GM19452 (cell line): ENCODE results near the gene SCN4B.
"Not testable (repeated sequence)": the region's sequence is repeated elsewhere in the genome, so short reads cannot be mapped to it uniquely, and the experiment has no call there.

ENCODE experiments used
- ATAC-seq: cut with Tn5 transposase; IDR thresholded peaks from one replicate; pipeline ENCODE4 v1.9.1; 2021; ENCODE audit not compliant: unreplicated experiment

The SCN4B gene, protein sequence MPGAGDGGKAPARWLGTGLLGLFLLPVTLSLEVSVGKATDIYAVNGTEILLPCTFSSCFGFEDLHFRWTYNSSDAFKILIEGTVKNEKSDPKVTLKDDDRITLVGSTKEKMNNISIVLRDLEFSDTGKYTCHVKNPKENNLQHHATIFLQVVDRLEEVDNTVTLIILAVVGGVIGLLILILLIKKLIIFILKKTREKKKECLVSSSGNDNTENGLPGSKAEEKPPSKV

DNA sequence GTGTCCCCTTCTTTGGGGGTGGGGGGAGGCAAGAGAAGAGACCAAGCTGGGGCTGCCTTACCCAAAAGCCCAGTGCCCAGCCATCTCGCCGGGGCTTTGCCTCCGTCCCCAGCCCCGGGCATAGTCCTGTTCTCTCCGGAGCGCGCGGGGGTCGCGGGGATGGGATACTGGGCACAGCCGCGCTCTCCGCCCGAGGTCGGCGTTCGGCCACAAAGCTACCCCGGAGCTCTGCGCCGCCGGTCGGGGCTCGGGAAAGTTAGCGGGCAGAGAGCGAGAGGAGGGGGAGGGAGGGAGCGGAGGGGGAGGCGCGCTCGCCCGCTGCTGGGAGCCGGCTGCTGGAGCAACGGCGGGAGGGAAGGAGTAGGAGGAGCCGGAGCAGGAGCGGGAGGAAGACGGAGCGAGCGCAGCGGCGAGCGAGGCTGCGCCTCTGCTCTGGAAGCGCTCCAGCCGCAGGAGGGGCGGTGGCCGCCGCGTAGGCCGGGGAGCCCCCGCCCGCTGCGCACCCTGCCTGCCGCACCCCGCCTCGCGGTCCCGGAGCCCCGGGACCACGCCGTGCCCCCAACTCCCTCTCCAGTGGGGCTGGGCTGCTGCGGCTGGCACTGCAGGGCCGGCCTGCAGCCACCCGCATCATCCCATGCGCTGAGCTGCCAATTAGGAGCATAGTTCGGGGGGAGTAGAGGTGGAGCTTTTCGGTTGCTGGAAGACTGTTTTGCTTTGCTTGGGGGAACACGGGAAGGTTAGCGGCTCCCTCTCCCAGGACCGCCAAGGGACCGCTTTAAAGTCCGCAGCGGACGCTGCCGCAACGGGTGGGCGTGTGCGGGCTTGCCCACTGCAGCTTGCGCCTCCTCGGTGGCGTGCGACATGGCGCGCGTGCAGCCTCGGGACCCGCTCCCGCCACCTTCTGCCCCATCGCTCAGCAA, at the start of gene SCN4B:
Gene SCN4B (minus strand): TSS at position 272 of the 920 bp plus-strand sequence. CDS start 150 bp downstream, at position 122.
- no peak for ATAC-seq

DNA sequence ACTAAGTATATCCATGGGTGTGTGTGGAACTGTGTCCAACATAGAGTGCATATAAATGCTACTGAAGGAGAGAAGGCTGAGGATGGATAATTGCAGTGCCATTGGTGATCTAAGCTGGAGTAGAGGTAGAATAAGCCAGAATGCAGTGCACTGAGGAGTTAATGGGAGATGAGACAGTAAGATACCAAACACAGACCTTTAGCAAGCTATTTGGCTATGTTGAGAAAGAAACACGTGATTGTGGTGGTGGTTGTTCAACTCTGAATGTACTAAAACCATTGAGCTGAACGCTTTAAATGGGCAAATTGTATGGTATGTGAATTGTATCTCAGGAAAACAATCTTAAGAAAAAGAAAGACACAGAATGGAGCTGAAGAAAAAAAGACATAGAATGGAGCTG, 49.3 kb upstream of the SCN4B start:
- no peak for ATAC-seq

DNA sequence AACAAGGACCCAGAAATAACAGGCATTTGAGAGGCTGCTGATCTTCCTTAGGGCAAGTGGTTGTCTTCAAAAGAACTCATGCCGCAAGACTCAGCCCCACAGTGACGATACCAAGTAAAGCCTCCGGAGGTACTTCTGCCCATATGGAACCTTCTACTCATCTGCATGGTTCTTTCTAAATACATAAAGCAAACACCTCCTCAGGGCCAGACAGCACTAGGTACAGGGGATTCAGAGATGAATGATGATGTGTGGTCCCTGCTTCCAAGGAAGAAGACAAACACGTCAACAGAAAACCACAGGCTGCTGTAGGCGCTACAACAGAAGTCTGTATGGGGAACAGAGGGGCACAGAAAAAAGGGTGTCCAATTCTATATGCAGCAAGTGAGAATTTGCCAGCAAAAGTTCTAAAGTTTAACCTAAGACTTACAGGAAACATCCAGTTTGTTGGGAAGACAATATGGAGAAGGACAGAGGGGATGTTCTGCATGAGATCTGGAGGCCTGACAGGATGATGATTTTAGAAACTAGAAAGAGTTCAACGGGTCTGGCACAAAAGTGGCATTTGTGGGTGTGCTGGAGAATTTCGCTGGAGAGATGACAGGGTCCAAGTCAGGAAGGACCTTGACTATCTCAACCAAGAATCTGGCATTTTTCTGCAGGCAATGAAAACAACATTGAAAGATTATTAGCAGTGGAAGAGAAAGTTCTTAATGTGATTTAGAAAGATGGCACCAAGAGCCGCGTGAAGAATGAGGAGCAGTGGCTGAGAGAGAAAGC, 48.5 kb upstream of the SCN4B start:
- ATAC-seq = no peak

DNA sequence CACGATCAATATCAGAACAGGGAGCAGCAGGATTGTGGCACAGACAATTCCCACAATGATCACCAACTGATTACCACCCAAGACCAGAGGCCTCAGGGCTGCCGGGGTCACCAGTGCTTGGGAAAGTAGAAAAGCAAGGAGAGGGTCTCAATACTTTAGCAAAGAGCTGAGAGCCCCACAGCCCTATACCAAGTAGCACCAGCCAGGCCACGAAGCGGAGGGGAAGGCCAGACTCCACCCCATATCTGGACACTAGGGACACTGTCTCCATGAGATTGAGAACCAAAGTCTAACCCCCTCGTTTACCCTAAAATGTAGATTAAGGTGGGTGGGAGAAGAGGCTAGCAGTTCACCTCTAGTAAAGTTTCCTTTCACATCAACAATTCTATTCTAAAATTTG, 47.9 kb upstream of the SCN4B start:
- no peak for ATAC-seq

DNA sequence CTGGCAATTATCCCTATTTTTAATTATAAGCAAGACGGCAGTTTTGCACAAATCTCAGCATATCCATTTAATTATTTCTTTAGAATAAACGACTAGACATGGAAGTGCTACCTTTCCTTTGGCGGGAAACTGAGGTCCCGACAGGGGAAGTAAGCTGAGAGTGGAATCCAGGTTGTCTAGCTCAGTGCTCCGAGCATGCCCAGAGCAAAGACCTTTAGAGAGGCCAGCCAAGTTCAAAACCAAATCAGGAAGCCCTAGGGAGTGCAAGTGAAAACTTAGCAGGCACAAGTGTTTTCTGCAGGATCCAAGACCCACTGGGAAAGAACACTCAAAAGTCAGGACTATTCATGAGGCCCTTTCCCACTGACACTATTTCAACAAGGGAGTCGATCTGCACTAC, 46.5 kb upstream of the SCN4B start:
- no peak for ATAC-seq

DNA sequence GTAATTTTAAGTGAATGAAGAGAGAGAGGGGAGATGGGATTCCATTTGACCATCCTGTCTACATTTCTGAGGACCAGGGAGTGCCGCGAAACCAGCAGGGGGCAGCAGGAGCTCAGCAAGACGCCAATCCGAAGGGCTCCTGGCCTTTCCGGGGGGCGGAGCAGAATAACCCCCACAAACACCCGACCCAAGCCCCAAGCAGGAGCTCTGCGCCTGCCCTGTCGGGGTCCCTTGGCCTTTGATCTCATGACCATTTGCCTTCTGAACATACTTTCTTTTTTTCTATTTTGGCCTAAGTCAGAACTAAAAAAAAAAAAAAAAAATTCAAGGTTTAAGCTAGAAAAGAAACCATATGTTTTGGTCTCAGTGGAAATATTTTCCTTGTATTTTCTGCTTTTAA, 45.7 kb upstream of the SCN4B start:
- ATAC-seq = no peak

DNA sequence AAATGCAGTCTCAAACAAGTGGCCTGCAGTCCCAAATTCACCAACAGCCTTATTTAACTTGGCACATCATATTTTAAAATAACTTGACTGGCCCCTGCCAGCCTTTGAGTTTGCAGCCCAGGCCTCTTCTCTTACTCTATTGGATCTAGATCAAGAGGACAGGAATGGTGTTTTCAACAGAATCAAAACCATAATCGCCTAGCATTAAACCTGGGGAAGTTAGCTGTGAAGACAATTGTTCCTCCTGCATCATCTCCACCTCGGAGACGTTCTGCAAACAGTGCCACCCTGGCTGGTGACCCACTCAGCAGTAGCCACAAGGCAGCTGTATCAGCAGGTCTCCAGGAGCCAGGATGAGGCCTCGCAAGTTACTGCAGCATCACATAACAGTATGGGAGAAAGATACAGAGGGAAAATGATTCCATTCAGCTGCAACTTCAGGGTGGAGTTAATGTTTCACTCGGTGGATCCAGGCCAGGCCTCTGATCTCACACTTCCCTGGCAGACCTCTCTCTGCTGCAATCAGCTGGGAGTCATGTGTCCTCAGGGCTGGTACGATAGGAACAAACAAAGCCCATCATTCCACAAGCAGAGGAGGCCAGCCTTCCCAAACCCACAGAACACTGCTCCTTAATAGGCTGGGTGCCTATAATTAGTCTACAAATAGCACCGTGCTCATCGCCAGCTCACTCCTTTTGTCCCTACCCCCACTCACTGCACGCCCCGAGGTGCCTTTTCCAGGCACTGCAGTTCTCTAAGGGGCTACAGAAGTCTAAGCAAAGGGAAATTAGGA, 42.4 kb upstream of the SCN4B start:
- no peak for ATAC-seq

DNA sequence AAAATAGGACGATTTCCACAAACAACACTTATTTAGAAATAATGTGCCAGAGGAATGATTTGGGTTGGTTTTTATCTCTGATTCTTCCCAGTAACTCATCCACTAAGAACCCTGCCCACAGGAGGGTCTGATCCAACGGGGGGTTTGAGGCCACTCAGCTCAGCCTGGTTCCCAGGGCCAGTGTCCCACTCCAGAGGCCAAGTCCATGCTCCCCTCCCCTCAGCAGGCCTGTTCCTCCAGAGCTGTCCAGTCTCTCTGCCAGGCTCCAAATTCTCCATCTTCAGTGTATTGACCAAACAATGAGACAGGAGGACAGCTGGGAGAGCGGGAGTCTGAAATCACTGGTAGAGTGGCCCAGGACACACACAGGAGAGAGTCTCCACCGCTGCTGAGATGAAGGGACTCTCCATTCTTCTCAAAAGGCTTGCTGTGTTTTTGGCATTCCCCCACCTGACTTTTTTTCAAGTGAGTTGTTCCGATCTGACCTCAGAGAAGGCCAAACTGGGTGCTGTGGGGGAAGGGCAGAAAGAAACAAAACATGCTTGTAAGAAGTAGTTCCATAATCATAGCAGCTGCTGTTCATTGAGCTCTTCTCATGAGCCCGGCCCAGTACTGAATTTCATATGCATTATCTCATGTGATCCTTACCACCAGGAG, 41.4 kb upstream of the SCN4B start:
- no peak for ATAC-seq

DNA sequence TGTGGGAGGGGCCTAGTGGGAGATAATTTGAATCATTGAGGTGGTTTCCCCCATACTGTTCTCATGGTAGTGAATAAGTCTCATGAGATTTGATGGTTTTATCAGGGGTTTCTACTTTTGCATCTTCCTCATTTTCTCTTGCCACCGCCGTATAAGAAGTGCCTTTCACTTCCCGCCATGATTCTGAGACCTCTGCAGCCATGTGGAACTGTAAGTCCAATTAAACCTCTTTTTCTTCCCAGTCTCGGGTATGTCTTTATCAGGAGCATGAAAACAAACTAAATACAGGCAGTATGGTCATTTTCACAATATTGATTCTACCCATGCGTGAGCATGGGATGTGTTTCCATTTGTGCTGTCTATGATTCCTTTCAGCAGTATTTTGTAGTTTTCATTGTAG, 40.2 kb upstream of the SCN4B start:
- ATAC-seq = not testable (repeated sequence)

DNA sequence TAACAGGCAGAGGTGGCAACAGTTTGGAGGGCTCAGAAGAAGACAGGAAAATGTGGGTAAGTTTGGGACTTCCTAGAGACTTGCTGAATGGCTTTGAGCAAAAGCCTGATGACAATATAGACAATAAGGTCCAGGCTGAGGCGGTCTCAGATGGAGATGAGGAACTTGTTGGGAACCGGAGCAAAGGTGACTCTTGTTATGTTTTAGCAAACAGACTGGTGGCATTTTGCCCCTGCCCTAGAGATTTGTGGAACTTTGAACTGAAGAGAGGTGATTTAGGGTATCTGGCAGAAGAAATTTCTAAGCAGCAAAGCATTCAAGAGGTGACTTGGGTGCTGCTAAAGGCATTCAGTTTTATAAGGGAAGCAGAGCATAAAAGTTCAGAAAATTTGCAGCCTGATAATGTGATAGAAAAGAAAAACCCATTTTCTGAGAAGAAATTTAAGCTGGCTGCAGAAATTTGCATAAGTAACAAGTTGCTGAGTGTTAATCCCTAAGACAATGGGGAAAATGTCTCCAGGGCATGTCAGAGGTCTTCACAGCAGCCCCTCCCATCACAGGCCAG, 38.4 kb upstream of the SCN4B start:
- ATAC-seq = not testable (repeated sequence)

DNA sequence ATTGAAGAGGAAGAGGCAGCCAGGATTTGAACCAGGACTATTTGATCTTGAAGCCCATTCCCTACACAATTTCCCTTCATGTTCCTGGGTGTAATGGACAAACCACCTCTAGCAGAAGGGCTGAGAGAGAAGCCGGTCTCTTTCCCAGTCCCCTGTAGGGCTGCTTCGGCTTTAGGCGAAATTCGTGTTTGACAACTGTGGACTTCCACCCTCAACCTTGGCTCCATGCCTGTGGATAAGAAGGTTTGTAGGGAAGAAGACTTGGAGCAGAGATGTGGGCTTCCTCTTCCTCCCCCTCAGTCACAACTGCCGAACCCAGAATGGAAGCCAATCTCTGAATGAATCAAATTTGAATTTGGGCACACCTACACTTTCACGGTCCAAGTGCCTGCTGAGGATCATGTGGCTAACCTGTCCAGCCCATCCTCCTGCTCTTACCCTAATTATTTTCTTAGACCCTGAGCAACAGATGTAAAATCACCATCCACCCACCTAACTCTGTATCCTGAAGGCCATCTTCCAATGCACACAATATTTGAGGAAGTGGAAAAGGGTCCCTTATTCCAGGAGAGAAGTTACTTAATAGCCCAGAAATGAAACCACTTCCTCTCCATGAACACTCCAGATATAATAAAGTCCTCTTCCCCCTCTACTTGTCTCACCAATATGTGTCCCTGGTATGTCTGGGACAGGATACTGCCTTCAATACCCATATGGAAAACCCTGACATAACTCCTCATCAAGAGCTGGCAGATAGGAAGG, 33.9 kb upstream of the SCN4B start:
- no peak for ATAC-seq

DNA sequence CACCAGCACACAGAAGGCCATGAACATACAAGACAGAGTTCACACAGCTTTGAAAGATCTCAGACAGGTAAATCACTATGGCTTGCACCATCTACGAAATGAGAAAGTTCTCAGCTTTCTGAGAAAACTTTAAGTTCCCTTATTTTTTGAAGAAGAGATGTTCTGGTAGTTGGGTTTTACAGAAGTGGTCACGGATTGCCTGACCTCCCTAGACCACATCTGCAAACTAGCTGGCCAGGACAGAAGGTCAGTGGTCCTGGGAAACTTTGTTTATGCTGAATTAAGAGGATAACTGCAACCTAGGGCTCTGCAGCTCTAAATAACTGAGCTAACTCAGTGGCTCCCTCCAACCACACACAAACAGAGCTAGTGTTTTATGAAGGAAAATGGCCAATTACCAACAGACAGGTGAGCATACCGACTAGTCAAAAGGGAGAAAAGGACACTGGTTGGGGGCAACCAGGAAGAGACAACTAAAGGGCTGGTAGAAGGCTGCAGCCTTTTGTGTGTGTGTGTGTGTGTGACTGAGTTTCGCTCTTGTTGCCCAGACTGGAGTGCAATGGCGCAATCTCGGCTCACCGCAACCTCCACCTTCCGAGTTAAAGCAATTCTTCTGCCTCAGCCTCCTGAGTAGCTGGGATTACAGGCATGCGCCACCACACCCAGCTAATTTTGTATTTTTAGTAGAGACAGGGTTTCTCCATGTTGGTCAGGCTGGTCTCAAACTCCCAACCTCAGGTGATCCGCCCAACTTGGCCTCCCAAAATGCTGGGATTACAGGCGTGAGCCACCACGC, 32.4 kb upstream of the SCN4B start:
- ATAC-seq = no peak

DNA sequence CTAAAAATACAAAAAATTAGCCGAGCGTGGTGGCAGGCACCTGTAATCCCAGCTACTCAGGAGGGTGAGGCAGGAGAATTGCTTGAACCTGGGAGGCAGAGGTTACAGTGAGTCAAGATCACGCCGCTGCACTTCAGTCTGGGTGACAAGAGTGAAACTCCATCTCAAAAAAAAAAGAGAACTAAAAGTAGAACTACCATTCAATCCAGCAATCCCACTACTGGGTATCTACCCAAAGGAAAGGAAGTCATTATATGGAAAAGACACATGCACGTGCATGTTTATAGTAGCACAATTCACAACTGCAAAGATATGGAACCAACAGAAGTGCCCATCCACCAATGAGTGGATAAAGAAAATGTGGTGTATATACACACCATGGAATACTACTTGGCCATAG, 31.1 kb upstream of the SCN4B start:
- ATAC-seq = not testable (repeated sequence)

DNA sequence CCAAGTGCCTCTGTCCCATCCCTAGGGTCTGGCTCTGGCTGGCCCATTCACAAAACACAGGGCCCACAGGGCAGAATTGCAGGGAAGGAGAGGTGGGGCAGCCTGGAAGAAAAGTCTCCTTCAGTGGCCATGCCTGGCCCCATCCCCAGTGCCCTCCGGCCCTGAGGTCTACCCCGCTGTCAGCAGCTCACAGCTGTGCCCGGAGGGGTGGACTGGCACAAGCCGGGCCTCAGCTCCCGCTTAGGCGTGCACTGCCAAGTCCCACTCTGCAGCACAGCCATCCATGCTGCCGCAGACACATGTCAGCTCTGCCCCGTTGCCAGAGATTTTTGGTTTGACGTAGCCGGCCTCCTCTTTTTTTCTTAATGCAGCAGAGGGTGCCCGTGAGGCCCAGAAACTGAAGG, 27.7 kb upstream of the SCN4B start:
- ATAC-seq = no peak

DNA sequence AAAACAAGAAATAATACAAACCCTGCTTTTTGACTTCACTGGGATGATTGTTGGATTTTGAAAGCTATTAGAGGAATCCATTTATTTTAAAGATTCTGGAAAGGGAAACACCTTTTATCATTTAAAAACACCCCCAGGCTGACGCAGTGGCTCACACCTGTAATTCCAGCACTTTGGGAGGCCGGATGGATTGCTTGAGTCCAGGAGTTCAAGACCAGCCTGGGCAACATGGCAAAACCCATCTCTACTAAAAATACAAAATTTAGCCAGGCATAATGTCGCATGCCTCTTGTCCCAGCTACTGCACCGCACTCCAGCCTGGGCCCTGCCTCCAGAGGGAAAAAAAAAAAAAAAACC, 24.1 kb upstream of the SCN4B start:
- ATAC-seq = no peak

DNA sequence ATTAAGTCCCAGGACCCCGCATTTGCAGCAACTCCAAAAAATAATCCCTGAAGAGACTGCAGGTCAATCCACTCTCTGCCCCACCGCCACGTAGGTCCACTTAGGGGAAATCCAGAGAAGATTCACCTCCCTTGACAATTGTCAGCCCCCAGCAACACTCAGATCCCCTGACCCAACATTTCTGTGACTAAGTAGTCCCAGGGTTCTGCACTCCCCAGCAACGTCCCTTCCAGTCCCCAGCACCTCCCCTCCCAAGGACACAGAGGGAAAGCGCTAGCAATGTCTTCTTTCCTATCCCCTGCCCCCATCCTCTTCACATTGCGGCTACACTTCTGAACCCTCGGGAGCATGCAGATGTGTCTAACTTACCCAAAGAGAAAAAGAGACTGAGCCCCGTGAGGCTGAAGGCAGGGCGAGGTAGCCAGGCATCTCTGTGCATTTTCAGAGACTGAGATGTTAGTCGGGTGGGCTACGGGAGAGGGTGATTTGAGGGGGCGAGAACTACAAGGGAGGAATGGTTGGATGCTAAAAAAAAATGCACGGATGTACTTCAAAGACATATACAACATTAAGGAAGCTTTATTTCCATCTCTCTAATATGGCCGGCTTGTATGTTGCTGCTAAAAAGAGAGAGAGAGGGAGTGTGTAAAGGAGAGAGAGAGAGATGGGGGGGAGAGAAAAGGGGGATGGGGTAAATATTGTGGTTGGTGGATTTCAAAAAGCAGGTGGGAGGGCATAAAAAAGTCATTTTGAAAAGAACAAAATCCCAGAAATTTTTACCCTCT, 23.6 kb upstream of the SCN4B start, which contains the start of gene SCN2B:
Gene SCN2B (minus strand): TSS at position 647 of the 785 bp plus-strand sequence. CDS start 208 bp downstream, at position 439.
- no peak for ATAC-seq
